NK-92 (cell line): Measurements from ENCODE around the gene NOP14.
"Not testable (repeated sequence)": the region's sequence is repeated elsewhere in the genome, so short reads cannot be mapped to it uniquely, and the experiment has no call there.

Experiments used
- DNase-seq: peaks from one replicate; lab custom pipeline; 2025; ENCODE audit not compliant: unreplicated experiment; lab: John Stamatoyannopoulos, UW

NOP14 gene

DNA sequence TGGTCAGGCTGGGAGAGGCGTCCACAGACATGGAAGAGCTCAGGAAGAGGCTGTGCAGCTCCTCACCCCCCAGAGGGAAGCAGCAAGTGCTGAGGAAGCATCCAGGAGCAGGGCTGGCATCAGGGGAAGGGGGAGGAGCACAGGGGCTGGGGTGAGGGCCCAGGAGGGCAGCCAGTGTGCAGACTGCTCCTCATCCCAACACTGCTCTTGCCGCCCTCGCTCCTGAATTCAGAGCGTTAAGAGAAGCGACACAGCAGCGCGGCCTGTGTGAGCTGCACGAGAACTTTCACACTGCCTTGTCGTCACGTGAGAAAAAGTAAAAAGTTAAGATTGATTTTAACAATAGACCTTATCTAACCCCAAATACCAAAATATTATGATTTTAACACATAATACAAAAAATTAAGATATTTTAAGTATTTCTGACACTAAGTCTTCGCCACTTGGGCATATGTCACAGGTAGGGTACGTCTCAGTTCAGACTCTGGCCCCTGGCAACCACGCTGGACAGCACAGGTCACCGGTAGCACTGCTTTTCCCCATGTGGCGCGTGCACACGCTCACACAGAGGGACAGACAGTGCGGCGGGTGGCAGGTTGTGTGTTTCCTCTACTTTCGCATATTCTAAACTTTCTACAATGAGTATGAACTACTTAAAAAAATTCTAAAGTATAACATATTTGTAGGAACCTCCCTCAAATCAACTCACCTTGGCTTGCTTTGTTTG, 19.7 kb downstream of the NOP14 start:
- no peak for DNase-seq

DNA sequence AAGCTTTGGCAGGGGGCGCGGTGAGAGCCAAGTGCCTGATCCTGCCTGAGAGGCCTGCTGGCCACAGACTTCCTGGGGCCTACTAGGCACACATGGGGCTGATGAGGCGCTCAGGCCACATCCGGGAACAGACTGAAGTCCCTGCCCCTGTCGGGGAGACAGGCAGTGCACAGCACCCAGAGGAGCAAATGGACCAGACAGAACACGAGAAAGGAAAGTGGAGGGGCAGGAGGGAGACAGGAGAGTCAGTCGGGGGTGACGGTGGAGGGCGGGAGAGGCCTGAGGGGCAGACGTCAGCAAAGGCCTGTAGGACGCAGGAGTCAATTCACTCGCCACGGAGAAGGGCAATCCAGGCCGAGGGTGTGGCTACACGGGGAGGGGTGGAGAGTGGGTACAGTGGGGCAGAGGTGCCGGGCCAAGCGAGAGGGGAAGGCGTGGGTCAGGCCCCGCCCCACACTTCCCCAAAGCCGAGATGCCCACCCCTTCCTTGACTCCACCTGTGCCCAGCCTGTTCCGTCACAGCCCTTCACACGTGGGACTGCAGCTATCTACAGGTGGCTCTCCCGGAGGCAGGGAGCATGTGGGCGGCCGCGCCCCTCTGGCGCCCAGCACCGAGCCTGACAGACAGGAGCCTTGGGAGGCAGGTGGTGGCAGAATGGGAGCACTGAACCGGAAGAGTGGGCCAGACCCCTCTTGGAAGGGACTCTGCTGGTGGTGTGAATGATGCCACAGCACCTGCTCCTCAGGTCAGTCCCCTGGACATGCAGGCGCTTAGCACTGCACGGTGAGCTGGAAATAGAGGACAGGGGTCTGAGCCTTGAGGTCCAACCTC, 20.5 kb downstream of the NOP14 start:
- DNase-seq: no peak

DNA sequence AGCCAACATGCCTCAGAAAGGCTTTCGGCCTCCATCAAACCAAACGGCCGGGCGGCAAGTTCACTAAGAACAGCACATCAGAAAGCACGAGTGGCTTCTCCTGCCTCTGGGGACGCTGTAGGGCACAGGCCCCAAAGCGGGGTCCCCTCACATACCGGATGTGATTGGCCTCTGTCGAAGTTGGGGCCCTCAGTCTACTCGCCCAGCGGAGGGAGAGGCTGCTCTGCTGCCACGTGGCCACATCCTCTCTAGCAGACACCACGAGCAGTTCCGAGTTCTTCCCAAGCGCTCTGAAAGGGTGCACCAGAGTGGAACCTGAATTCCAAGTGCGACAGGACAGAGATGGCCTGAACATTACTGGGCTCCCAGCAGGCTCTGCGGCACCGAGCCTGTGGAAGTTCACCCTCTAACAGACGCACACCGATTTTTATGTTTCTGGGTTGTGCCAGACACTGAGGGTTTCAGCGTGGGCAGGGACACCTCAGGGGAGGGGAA, 21.1 kb downstream of the NOP14 start:
- no peak for DNase-seq

DNA sequence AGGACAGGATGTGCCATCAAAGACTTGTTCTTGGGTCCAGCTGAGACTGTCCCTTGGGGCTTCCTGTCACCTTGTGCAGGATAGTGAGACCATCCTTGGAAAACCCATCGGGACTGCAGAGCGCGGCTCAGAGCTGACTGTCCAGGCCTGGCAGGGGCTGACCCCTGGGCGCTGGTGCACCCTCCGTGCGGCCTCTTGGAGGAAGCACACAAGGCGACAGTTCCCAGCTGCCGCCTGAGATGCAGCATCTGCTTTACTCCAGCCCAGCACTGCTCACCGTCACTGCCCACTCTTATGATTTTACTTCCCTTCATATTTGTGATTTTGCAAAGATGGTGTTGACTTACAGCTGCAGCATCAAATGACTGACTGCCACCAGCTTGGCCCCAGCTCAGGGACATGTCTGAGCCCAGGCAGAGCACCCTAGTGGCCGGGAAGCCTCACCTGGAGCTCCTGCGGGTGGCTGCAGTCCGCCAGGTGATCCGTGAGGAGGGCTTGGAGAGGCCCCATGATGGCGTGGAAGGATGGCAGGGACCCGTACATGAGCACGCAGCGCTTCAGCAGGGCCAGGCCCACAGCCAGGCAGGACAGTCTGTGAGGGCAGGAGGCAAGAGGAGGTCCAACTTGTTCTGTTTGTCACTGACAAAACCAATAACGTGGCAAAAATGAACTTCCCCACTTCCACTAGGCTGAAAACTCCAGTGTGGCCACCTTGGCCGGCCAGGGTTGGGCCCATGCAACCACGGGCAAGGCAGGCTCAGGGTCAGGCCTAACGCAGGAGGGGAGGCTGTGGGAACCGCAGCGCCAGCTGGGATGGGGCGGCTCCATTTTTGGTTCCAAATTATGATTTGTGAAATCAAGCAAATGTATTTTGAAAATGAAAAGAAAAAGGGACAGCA, 21.8 kb downstream of the NOP14 start:
- DNase-seq: no peak

DNA sequence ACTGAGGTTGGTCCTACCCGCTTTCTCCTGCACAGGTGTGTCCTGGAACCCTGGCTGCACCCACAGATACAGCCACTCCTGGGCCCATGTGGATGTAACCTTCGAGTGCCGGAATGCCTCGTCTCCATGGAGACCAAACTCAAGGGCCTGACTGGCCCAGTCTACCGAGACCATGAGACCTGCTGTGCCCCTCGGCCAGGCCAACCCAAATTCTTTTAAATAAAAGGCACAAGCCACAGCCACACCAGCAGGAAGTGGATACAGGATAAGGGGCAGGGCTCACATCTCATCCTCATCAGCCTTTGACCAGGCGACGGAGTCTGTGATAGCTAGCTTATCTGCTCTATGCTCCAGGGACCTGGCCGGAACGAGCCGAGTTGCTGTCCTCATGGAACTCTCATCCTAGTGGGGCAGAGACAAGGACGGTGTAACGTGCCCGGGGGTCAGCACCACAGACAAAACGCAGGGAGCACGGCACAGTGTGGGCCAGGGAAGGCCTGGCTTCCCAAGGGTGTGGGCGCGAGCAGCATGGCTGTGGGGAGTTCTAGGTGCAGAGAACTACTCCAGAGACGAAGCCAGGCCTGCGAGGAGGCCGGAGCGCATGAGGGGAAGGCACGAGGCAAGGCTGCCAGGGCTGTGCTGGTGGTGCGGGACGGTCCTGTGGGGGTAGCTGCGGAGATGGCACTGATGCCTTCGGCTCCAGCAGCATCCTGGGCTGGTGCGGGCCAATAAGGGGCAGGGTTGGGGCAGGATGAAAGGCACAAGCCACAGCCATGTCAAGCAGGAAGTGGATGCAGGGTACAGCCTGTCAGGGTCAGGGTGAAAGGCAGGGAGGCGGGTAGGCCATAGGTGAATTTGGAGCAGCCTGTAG, 22.7 kb downstream of the NOP14 start:
- no peak for DNase-seq

DNA sequence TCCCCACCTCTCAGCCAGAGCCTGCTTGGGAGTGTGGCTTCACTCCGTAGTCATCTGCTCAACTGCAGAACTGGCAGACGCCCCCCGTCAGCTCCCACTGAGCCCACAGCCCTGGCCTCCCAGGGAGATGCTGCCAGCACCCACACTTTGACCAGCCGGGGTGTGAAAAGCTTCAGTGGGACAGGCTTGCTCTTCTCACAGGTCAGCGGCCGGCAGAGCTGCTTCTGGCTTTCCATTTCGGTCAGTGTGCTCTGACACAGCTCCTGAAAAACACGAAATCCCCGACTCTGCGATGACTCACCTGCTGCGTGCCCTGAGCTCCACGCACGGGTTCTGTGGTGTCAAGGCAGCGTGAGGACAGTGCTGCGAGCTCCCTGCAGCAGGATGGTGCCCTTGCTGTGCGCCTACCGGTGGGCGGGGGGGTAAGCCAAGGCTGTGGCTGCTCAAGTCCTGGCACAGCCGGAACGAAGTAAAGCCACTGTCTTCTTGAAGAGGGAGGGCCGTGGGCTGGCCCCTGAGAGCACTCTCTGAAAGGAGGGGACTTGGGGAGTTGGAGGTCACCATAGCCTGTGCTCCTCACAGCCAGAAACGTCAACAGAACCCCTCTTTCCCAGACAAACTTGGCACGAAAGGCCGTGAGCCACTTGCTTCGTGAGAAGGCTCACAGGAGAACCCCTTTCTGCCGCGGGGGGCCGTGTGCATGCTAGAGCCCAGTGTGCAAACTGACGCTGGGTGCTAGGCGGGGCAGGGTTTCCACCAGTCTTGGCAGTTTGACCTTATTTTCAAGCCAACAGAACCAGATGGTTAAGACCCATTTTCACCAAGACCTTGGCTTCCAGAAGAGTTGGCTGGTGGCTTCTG, 23.6 kb downstream of the NOP14 start:
- no peak for DNase-seq

DNA sequence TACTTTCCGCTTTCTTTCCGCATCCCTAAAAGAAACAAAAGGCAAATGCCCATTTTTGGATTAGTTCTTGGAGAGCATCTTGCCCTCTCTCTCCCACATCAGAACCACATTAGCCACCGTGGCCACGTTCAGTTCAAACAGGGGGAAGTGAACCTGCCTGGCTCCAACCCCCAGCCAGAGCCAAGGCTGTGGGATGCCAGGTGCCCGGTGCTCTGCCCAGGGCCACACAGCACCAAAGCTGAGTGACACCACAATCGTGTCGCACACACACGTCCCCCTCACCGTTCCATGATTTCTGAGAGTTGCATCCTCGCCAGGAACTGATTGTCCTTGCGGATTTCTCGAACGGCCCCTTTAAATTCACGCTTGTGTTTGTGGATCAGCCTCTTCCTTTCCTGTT, 24.3 kb downstream of the NOP14 start:
- DNase-seq: no peak

DNA sequence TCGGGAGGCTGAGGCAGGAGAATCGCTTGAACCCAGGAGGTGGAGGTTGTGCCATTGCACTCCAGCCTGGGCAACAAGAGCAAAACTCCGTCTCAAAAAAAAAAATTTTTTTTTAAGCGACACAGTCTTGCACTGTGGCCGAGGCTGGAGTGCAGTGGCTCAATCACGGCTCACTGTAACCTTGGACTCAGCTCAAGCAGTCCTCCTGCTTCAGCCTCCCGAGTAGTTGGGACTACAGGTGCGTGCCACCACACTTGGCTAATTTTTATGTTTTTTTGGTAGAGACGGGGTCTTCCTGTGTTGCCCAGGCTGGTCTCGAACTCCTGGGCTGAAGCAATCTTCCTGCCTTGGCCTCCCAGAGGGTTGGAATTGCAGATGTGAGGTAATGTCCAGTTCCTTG, 24.8 kb downstream of the NOP14 start:
- DNase-seq: not testable (repeated sequence)

DNA sequence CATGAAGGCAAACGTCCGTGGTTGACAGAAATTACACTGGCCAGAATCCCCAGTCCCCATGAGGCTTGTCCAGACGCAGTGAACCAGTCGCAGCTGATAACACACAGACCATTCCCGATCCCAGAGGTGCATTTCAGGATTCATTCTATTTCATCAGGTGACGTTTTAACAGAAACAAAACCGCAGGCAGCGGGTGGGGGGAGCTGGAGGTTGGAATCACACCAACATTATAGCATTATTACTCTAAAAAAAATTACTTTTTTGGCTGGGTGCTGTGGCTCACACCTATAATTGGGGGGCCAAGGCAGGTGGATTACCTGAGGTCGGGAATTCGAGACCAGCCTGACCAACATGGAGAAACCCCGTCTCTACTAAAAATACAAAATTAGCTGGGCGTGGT, 25.2 kb downstream of the NOP14 start:
- no peak for DNase-seq

DNA sequence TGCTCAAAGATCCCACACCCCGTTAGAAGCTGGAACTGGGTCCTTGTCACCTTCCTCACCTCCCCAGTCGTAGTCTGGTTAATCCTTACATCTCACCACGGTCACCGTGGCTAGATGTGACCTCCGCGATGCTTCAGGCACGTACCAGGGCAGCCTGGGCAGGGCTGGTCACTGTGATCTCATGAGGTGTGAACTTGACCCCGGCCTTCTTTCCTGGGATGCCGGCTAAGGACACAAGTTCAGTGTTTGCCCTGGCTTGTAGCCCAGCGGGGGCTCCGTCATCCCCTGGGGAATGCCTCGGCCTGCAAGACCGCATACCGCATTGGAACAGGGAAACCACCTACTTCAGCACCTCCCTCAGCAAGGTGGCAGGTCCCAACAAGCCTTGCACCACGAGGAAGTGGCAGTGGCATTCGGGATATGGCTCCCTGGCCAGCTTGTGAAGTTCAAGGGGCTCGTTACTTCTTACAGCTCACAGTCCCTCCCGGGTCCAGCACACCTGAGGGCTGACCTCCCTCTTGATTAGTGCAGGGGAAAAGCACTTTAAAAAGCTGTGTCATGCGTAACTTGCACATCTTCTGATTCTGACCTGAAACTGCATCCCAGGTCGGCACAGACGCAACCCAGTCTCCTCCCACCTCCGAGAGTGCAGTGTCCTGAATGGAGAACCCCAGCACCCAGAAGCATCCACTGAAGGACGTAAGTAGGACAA, 25.9 kb downstream of the NOP14 start:
- DNase-seq: no peak

DNA sequence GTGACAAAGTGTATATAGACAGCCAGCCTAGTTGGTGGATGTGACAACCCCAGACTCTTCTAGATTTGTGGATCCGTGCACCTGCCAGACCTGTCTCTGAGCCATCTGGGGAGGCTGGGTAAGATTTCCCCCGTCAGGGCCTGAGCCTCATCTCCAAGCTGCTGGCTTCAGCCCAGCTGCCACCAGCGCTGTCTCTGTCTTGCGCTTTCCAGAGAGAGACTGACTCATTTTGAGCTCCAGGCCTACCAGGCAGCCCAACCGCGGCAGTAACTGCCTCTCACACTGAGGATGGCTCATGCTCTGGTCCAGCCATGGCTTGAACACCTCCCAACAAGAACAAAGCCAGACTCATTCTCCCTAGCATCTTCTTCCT, 26.4 kb downstream of the NOP14 start:
- no peak for DNase-seq

DNA sequence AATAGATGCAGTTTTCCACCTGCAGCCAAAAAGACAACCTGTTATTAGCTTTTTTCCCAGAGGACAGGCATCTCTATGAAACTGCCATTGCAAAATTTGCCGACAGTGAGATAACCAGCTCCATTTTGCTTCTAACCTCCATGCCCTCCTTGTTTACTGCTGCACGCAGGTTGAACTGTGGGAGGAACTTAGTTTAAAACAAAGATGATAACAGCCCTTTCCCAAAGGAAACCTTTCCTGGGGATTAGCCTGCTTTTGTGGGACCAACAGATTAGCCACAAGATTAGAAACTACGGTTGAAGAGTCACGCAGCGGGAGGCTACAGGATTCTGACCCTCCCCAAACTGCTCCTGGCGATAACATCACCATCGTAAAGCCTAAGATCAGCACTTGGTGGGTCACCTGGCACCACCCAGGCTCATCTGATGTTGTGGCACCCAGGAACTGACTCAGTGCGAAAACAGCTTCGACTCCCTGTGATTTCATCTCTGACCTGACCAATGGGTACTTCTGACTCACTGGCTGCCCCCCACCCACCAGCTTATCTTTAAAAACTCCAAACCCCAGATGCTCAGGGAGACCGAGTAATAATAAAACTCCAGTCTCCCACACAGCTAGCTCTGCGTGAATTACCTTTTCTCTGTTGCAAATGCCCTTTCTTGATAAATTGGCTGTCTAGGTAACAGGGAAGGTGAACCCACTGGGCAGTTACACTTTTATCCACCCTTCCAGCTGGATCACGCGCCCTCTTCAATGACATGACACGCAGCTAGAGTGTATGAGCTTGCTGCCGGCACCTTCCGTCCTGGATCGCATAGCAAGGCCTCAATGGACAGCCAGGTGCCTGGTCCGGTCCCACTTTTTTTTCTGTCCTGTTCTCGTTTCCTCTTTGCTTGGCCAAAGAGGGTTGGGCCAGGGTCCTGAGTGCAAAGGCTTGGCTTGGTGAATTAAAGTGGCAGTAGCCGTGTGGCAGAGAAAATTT, 27.2 kb downstream of the NOP14 start:
- DNase-seq: no peak

DNA sequence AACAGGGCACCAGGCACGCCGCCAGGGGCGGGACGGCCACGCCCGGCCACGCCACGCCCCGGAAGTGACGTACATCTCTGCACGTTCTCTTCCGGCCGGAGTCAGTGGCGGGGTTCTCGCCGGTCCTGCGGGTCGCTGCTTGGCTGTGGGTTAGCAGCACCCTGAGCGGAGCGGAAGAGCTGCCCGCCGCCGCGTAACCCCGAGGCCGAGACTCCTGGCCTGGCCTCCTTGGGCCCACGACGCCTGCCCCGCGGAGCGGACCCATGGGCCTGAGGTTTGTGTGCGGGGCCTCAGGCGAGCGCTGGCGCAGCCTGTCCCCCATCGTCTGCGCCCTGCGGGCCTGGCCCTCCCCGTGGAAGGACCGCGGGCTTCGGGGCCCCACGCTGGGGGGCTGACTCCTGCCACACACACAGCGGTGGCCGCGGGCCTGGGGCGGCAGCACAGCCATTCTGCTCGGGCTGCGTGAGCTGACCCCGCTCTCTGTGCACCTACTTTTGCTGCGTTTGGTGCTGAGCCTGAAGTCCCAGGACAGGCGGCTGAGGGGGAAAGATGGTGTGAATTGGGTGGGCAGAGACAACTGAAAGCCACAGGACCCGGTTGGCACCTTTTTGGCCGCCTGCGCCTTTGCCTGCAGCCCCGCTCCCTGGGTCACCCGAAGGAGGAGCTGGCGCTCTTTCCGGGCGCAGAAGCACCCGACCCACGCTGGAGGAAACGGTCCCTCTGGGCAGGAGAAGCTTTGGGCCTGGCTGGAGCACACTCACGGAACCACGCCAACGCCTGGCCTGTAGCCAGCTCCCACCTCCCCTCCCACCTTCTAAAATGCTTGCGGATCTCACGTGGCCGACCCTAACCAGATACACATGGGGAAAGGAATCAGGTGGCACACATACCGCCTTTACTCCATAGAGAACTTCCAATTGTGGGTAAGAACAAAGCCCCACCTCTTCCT, 28.1 kb downstream of the NOP14 start:
- peak; percentile 45 for DNase-seq

DNA sequence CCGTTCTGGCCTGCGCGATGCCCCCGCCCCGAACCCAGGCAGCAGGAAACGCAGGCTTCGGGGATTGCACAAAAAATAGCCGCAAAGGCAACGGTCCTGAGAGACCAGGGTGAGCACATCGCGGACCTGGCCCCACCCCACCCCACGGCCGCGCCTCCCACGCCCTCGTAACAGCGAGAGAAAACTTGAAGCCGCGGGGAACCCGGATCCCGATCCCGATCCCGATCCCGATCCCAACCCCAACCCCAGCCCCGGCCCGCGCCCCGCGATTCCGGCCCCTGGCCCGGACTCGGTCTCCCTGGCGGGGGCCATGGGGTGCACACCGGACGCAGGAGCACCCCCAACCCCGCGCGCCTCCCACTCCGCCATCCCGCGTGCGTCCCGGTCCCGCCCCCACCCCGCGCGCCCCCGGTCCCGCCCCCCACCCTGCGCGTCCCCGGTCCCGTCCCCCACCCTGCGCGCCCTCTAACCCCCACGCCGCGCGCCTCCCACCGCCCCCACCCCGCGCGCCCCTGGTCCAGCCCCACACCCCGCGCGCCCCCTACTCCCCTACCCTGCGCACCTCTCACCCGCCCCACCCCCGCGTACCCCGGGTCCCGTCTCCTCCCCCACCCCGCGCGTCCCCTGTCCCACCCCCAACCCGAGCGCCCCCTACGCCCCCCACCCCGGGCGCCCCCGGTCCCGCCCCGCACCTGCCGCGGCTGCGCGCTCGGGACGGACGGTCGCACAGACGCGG, 29.0 kb downstream of the NOP14 start:
- DNase-seq: no peak

DNA sequence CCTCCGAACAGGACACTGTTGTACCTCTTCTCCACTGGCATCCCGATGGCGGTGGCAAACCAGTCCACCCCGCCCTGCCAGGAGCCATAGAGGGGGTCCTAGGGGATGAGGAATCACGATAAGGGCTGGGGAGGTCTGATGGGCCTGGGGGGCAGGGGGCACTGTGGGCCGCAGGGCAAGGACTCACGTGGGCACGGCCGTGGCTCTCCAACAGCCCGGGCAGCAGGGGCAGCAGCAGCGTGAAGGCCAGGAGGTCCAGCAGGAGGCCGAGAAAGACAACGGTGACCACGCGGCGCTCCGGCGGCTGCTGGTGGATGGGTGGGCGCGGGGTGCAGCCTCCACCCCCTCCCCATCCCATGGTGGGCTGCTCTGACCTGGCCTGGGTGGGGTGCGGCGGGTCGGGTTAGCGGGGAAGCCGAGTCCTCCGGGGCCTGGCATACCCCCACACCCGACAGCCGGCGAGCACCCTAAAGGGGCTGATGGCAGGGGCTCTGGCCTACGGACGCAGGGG, 29.6 kb downstream of the NOP14 start:
- DNase-seq: no peak
